Central memory CD8-positive, alpha-beta T cell (primary cell): Measurements from ENCODE around the gene TRUB2.

Experiments
- ATAC-seq: fragments of 150-1000 bp; cut with Tn5 transposase; replicated peaks from 2 replicates; pipeline ENCODE4 v1.10.0; 2022; ENCODE audit warnings: mild to moderate bottlenecking, moderate FRiP score, moderate number of reproducible peaks; ENCODE audit not compliant: poor library complexity, severe bottlenecking; ENCODE audit errors: extremely low read depth
- DNase-seq, 2 donors: peaks; one replicate each; pipeline ENCODE4 v3.0.0; 2021; ENCODE audit warnings: low spot score in 2 of 2
- H3K27ac Mint-ChIP-seq: one replicate; pipeline ENCODE4 v1.8.0; 2022; ENCODE audit warnings: low read depth, mild to moderate bottlenecking, moderate library complexity, mixed read lengths
- H3K27me3 Mint-ChIP-seq: one replicate; pipeline ENCODE4 v1.8.0; 2022; ENCODE audit warnings: mixed read lengths
- H3K36me3 Mint-ChIP-seq: one replicate; pipeline ENCODE4 v1.8.0; 2022; ENCODE audit warnings: mild to moderate bottlenecking, moderate library complexity, mixed read lengths; ENCODE audit not compliant: insufficient read depth
- H3K4me1 Mint-ChIP-seq: one replicate; pipeline ENCODE4 v1.8.0; 2022; ENCODE audit warnings: mixed read lengths
- H3K4me3 Mint-ChIP-seq: one replicate; pipeline ENCODE4 v1.8.0; 2022; ENCODE audit warnings: mild to moderate bottlenecking, moderate library complexity, mixed read lengths
- H3K9me3 Mint-ChIP-seq: one replicate; pipeline ENCODE4 v1.8.0; 2022; ENCODE audit warnings: mixed read lengths

The TRUB2 gene

DNA sequence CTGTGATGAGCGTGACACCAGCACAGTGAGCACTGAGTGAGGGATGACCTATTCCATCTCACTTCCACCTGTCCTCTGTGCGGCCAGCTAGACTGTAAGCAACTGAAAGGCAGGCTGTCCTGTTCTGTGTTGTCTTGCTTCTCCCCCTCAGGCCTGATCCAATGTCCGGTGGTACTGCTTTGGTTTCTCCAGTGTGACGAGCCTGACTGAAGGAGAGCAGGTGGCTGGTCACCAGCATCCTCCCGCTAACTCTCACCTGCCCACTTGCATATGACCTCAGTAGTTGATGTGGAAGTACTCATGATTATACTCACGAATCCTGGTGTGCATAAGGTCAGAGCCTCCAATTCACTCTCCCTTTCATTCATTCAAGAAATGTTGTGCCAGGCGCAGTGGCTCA, 15.7 kb upstream of the TRUB2 start:
- peaks cover 7% of the 10 kb centered on the region for H3K4me1 Mint-ChIP-seq
- H3K27ac Mint-ChIP-seq = no peak overlapping the region
- H3K9me3 Mint-ChIP-seq = no peaks in the 10 kb centered on the region
- H3K27me3 Mint-ChIP-seq = no peaks in the 10 kb centered on the region
- H3K36me3 Mint-ChIP-seq = peaks cover 5% of the 10 kb centered on the region
- ATAC-seq = no peak
- H3K4me3 Mint-ChIP-seq = no peak overlapping the region
- no peak for DNase-seq

GRCh38 chr9:128335914-128336313, 13.7 kb upstream of the TRUB2 start:
- Mint-ChIP-seq H3K9me3 (no peaks in the 10 kb centered on the region), H3K4me3 (no peak overlapping the region)

GRCh38 chr9:128335161-128335560, 12.9 kb upstream of the TRUB2 start:
- Mint-ChIP-seq H3K27me3 (no peaks in the 10 kb centered on the region), H3K36me3 (peaks cover 1% of the 10 kb centered on the region), H3K4me1 (no peaks in the 10 kb centered on the region), H3K27ac (no peak overlapping the region), H3K4me3 (no peak overlapping the region), H3K9me3 (no peaks in the 10 kb centered on the region)
- DNase-seq (no peak), ATAC-seq (no peak)

More at GRCh38 chr9:128335914-128336313, 13.7 kb upstream of the TRUB2 start:
- H3K36me3 Mint-ChIP-seq = peaks cover 2% of the 10 kb centered on the region
- H3K27me3 Mint-ChIP-seq = no peaks in the 10 kb centered on the region
- no peaks in the 10 kb centered on the region for H3K4me1 Mint-ChIP-seq
- no peak for ATAC-seq
- DNase-seq = no peak
- H3K27ac Mint-ChIP-seq = no peak overlapping the region

GRCh38 chr9:128333451-128333869, 11.2 kb upstream of the TRUB2 start:
- no peaks in the 10 kb centered on the region for H3K27me3 Mint-ChIP-seq
- DNase-seq (no peak), ATAC-seq (no peak)
- no peaks in the 10 kb centered on the region for H3K36me3 Mint-ChIP-seq
- no peak overlapping the region for H3K27ac Mint-ChIP-seq
- H3K4me3 Mint-ChIP-seq = no peak overlapping the region
- H3K9me3 Mint-ChIP-seq = no peaks in the 10 kb centered on the region
- H3K4me1 Mint-ChIP-seq = no peaks in the 10 kb centered on the region

GRCh38 chr9:128325629-128326028, 3.4 kb upstream of the TRUB2 start:
- peaks cover 16% of the 10 kb centered on the region for H3K36me3 Mint-ChIP-seq
- no peaks in the 10 kb centered on the region for H3K9me3 Mint-ChIP-seq
- H3K27me3 Mint-ChIP-seq = no peaks in the 10 kb centered on the region
- H3K4me3 Mint-ChIP-seq = no peak overlapping the region
- no peak for ATAC-seq
- no peak for DNase-seq
- no peak overlapping the region for H3K27ac Mint-ChIP-seq
- peaks cover 20% of the 10 kb centered on the region for H3K4me1 Mint-ChIP-seq

GRCh38 chr9:128324401-128324800, 2.2 kb upstream of the TRUB2 start:
- DNase-seq (no peak), ATAC-seq (no peak)
- H3K27ac Mint-ChIP-seq = no peak overlapping the region
- H3K4me1 Mint-ChIP-seq = peaks cover 20% of the 10 kb centered on the region
- peaks cover 16% of the 10 kb centered on the region for H3K36me3 Mint-ChIP-seq
- peak overlapping the region; percentile 90 for H3K4me3 Mint-ChIP-seq
- H3K27me3 Mint-ChIP-seq = no peaks in the 10 kb centered on the region
- H3K9me3 Mint-ChIP-seq = no peaks in the 10 kb centered on the region

DNA sequence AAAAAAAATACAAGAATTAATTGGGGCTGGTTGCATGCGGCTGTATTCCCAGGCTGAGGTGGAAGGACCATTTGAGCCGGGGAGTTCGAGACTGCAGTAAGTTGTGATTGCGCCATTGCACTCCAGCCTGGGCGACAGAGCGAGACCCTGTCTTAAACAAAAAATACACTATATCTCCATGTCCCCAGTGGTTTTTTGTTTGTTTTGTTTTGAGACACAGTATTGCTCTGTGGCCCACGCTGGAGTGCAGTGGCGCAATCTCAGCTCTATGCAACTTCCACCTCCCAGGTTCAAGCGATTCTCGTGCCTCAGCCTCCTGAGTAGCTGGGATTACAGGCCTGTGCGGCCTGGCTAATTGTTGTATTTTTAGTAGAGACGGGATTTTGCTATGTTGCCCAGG, 1.5 kb upstream of the TRUB2 start:
- no peak overlapping the region for H3K27ac Mint-ChIP-seq
- ATAC-seq (no peak), DNase-seq (no peak)
- peak overlapping the region; percentile 90 for H3K4me3 Mint-ChIP-seq
- no peaks in the 10 kb centered on the region for H3K27me3 Mint-ChIP-seq
- no peaks in the 10 kb centered on the region for H3K9me3 Mint-ChIP-seq
- peaks cover 20% of the 10 kb centered on the region for H3K4me1 Mint-ChIP-seq
- peaks cover 16% of the 10 kb centered on the region for H3K36me3 Mint-ChIP-seq

DNA sequence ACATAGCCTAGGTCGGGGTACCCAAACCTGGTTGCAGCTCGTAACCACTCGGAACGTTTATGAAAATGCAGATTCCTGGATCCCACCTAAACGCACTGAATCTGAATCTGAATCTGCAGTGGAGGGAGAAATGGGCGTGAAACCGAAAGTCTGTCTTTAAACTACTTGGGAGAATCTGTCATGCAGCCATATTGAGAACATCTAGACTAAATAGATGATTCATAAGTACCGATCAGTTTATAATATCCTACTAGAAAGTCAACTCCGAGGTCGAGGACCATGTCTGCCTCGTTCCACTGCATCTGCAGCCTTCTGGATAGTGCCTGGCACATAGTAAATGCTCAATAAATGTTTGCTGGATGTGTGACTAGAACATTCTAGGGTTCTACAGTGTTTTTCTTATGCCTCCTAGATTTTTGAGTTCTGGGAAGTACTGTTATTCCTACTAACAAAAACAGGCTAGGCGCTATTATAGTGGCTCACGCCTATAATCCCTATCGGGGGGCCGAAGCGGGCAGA, 1.0 kb upstream of the TRUB2 start:
- ATAC-seq (peak; percentile 5), DNase-seq (no peak)
- Mint-ChIP-seq H3K27me3 (no peaks in the 10 kb centered on the region), H3K27ac (peak overlapping the region; percentile 93), H3K36me3 (peaks cover 16% of the 10 kb centered on the region), H3K4me1 (peaks cover 20% of the 10 kb centered on the region), H3K4me3 (peak overlapping the region; percentile 90), H3K9me3 (no peaks in the 10 kb centered on the region)

DNA sequence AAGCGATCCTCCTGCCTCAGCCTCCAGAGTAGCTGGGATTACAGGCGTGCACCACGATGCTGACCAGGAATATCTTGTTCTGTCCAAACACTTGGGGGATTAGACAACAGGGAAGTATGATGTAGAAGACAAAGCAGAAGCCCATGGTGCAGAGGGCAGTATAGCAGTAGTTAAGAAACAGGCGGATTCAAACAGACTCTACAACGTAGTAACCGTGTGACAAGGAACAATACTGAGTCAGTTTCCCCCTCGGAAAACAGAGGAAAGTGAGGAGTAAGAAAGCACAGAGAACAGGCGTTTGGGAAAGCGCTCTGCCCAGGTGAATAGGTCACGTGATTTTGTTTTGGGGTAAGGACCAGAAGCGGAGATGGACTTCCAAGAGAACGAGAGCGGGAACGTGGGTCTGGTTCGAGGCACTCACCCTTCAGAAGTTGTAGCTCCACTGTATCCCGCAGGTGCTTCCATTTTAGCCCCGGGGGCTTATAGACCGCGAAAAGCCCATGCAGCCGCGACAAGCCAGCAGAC, 306 bp downstream of the TRUB2 start:
- peak overlapping the region; percentile 90 for H3K4me3 Mint-ChIP-seq
- peaks cover 15% of the 10 kb centered on the region for H3K36me3 Mint-ChIP-seq
- no peaks in the 10 kb centered on the region for H3K9me3 Mint-ChIP-seq
- H3K27me3 Mint-ChIP-seq = no peaks in the 10 kb centered on the region
- peak overlapping the region; percentile 93 for H3K27ac Mint-ChIP-seq
- ATAC-seq = no peak
- H3K4me1 Mint-ChIP-seq = peaks cover 20% of the 10 kb centered on the region
- DNase-seq = no peak

DNA sequence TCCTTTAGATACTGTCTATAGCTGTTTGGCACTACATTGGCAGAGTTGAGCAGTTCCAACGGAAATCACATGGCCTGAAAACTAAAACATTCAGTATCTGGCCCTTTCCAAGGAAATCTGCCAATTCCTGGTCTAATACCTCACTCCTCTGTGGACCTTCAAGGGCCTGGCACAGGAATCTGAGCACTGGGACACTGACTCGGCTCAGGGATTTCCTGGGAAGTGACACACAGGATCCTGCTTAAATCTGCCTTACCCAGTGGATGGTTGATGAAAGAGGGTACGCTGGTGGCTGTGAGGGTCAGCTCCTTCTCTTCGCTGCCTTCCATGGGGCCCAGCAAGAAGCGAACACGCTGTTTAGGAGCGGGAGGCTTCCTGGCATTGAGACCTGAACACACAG, 904 bp downstream of the TRUB2 start:
- ATAC-seq (no peak), DNase-seq (no peak)
- Mint-ChIP-seq H3K9me3 (no peaks in the 10 kb centered on the region), H3K4me1 (peaks cover 20% of the 10 kb centered on the region), H3K27ac (peak overlapping the region; percentile 93), H3K36me3 (peaks cover 14% of the 10 kb centered on the region), H3K4me3 (peak overlapping the region; percentile 90), H3K27me3 (no peaks in the 10 kb centered on the region)

DNA sequence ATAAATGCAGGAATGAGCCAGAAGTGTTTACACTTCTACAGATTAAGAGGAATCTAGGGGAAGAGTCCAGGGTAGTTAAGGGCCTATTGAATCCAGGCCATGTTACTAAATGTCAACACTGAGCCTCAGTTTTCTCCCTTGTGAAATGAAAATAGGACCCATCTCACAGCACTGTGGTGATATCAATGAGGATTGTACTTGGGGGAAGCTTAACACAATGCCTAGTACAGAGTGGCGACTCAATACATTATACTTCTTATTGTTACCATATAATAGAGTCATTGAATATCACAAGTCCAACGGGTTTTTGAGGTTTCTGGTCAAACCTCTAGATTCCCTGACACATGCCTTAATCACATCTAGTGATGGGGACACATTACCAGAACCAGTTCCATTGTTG, 4.6 kb downstream of the TRUB2 start:
- H3K27me3 Mint-ChIP-seq = no peaks in the 10 kb centered on the region
- no peaks in the 10 kb centered on the region for H3K9me3 Mint-ChIP-seq
- peaks cover 5% of the 10 kb centered on the region for H3K4me1 Mint-ChIP-seq
- H3K27ac Mint-ChIP-seq = no peak overlapping the region
- no peak for DNase-seq
- H3K4me3 Mint-ChIP-seq = no peak overlapping the region
- ATAC-seq = no peak
- H3K36me3 Mint-ChIP-seq = peaks cover 22% of the 10 kb centered on the region

DNA sequence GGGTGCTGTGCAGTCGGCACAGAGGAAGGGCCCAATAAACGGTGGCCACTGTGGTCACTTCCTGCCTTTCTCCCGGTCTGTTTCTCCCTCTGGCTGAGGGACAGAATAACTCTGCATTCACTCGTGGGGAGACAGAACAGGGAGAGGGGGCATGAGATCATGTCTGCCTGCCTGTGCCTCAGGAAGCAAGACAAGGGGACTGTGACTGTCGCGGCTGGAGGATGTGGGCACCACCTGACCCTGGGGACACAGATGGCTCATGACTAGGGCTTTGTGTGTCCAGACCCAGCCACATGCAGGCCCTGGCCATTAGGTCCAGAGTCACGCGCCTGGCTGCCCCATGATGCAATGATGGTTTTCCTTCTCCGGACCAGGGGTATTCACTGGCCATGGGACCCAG, 5.8 kb downstream of the TRUB2 start:
- no peaks in the 10 kb centered on the region for H3K27me3 Mint-ChIP-seq
- ATAC-seq (no peak), DNase-seq (no peak)
- no peak overlapping the region for H3K4me3 Mint-ChIP-seq
- H3K27ac Mint-ChIP-seq = no peak overlapping the region
- no peaks in the 10 kb centered on the region for H3K9me3 Mint-ChIP-seq
- H3K36me3 Mint-ChIP-seq = peaks cover 19% of the 10 kb centered on the region
- no peaks in the 10 kb centered on the region for H3K4me1 Mint-ChIP-seq

DNA sequence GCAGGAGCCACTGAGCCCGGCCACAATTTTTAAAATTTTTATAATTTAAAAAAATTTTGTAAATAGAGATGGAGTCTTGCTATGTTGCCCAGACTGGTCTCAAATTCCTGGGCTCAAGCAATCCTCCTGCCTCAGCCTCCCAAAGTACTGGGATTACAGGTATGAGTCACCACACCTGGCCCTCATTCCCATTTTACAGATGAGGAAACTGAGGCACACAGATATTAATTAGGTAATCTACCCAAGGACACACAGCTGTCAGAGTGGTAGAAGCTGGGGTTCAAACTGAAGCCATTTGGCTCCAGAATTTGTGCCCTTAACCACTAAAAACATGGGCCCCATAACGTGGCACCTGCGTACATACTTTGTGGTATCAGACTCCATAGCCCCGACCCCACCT, 7.5 kb downstream of the TRUB2 start:
- DNase-seq (no peak), ATAC-seq (no peak)
- Mint-ChIP-seq H3K9me3 (no peaks in the 10 kb centered on the region), H3K27ac (no peak overlapping the region), H3K36me3 (peaks cover 24% of the 10 kb centered on the region), H3K4me3 (no peak overlapping the region), H3K27me3 (no peaks in the 10 kb centered on the region), H3K4me1 (no peaks in the 10 kb centered on the region)
